HCT116 (cell line): ENCODE data around the gene TNS3.

Experiments
- CEBPB ChIP-seq: IDR thresholded peaks from 2 replicates; pipeline ENCODE4 v1.6.1; 2012; ENCODE audit warnings: low read depth
- EZH2 ChIP-seq: fragments of 200-600 bp; sonication (generic); IDR thresholded peaks from 2 replicates; pipeline ENCODE4 v1.6.1; 2017; ENCODE audit warnings: antibody characterized with exemption, mixed run types
- EZH2phosphoT487 ChIP-seq: fragments of 200-600 bp; IDR thresholded peaks from 2 replicates; pipeline ENCODE4 v1.6.1; 2018; ENCODE audit warnings: antibody characterized with exemption, borderline replicate concordance
- JUND ChIP-seq: IDR thresholded peaks from 2 replicates; pipeline ENCODE4 v1.6.1; 2012
- POLR2A ChIP-seq: IDR thresholded peaks from 2 replicates; pipeline ENCODE4 v1.7.0; 2011; ENCODE audit warnings: borderline replicate concordance; ENCODE audit not compliant: insufficient read depth, insufficient read length; ENCODE audit errors: extremely low read depth
- POLR2AphosphoS5 ChIP-seq: IDR thresholded peaks from 2 replicates; pipeline ENCODE4 v1.6.1; 2011; ENCODE audit warnings: mild to moderate bottlenecking, low read depth, low read length, moderate library complexity
- SP1 ChIP-seq: IDR thresholded peaks from 2 replicates; pipeline ENCODE4 v1.6.1; 2012; ENCODE audit warnings: low read depth
- YY1 ChIP-seq: IDR thresholded peaks from 2 replicates; pipeline ENCODE4 v1.6.1; 2011; ENCODE audit warnings: low read length, low read depth, moderate library complexity, mild to moderate bottlenecking; ENCODE audit not compliant: insufficient replicate concordance; ENCODE audit errors: extremely low read depth
- ZFX ChIP-seq: fragments of 450-650 bp; IDR thresholded peaks from 2 replicates; pipeline ENCODE4 v1.6.1; 2017
- TF ChIP-seq, protein P1 (sequence below), 3 experiments: fragments of 200-600 bp in 1 of 3; sonication (generic) in 1 of 3; IDR thresholded peaks in 2 of 3; conservative IDR thresholded peaks in 1 of 3; 2 replicates each; pipeline ENCODE4 v1.5.1; 2012 to 2017; ENCODE audit warnings: low read depth in 2 of 3, low read length in 2 of 3, antibody characterized with exemption in 1 of 3, borderline replicate concordance in 1 of 3, control low read depth in 1 of 3, mild to moderate bottlenecking in 1 of 3, mixed read lengths in 1 of 3, mixed run types in 1 of 3, moderate library complexity in 1 of 3; ENCODE audit not compliant: insufficient read depth in 1 of 3
- TF ChIP-seq, protein P2 (sequence below): IDR thresholded peaks from 2 replicates; pipeline ENCODE4 v1.6.1; 2012

GRCh38 chr7:47375121-47375938, 206.6 kb downstream of the TNS3 start:
- no peak for TF ChIP-seq POLR2AphosphoS5
- TF ChIP-seq, protein P1, sequence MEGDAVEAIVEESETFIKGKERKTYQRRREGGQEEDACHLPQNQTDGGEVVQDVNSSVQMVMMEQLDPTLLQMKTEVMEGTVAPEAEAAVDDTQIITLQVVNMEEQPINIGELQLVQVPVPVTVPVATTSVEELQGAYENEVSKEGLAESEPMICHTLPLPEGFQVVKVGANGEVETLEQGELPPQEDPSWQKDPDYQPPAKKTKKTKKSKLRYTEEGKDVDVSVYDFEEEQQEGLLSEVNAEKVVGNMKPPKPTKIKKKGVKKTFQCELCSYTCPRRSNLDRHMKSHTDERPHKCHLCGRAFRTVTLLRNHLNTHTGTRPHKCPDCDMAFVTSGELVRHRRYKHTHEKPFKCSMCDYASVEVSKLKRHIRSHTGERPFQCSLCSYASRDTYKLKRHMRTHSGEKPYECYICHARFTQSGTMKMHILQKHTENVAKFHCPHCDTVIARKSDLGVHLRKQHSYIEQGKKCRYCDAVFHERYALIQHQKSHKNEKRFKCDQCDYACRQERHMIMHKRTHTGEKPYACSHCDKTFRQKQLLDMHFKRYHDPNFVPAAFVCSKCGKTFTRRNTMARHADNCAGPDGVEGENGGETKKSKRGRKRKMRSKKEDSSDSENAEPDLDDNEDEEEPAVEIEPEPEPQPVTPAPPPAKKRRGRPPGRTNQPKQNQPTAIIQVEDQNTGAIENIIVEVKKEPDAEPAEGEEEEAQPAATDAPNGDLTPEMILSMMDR (IDR thresholded peaks at IDR 0.05 in 2 of 3, conservative IDR thresholded peaks at IDR 0.05 in 1 of 3; ENCODE audit: borderline replicate concordance in 1 of 3, insufficient read depth in 1 of 3, low read depth in 2 of 3, low read length in 2 of 3): no peak
- TF ChIP-seq JUND: no peak
- TF ChIP-seq EZH2: no peak
- TF ChIP-seq POLR2A: no peak
- TF ChIP-seq YY1: no peak
- TF ChIP-seq ZFX: no peak
- TF ChIP-seq, protein P2, sequence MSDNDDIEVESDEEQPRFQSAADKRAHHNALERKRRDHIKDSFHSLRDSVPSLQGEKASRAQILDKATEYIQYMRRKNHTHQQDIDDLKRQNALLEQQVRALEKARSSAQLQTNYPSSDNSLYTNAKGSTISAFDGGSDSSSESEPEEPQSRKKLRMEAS: no peak
- TF ChIP-seq EZH2phosphoT487: no peak
- no peak for TF ChIP-seq SP1
- TF ChIP-seq CEBPB: no peak
